H1 (cell line): ENCODE results near the gene CLEC16A. TPM values are rescaled to one million over a fixed set of nuclear protein-coding genes. Genes with fewer than 3 reads are reported as not detected.

ENCODE experiments used
- CBX5 ChIP-seq: fragments of 300-800, 300-1000 bp; sonication (generic); IDR thresholded peaks from 2 replicates; pipeline ENCODE4 v1.7.1; 2016; ENCODE audit warnings: antibody characterized with exemption, low read length, low read depth
- CHD2 ChIP-seq: IDR thresholded peaks from 2 replicates; pipeline ENCODE4 v1.6.1; 2012; ENCODE audit warnings: low read length, improper control_type of control experiment
- CREB1 ChIP-seq: IDR thresholded peaks from 2 replicates; pipeline ENCODE4 v1.6.1; 2012; ENCODE audit warnings: inconsistent platforms
- GABPA ChIP-seq: IDR thresholded peaks from 2 replicates; pipeline ENCODE4 v1.6.1; 2011; ENCODE audit warnings: mild to moderate bottlenecking, low read length, moderate library complexity, borderline replicate concordance; ENCODE audit not compliant: insufficient read depth
- SAP30 ChIP-seq: fragments of 300-600 bp; sonication (generic); IDR thresholded peaks from 2 replicates; pipeline ENCODE4 v1.7.1; 2012; ENCODE audit warnings: low read length, moderate library complexity, mild to moderate bottlenecking, inconsistent platforms; ENCODE audit not compliant: insufficient read depth, insufficient replicate concordance
- SIN3A ChIP-seq, 2 experiments: IDR thresholded peaks in 1 of 2; conservative IDR thresholded peaks in 1 of 2; 2 replicates each; pipeline ENCODE4 v1.6.1; 2011 to 2012; ENCODE audit warnings: low read length in 2 of 2, improper control_type of control experiment in 1 of 2, low read depth in 1 of 2, mild to moderate bottlenecking in 1 of 2
- TEAD4 ChIP-seq: IDR thresholded peaks from 2 replicates; pipeline ENCODE4 v1.6.1; 2012; ENCODE audit warnings: low read depth, low read length, inconsistent platforms, mixed read lengths
- polyA plus RNA-seq, 7 experiments: library from polyadenylated mRNA; depleted of rRNA in 3 of 7; stranded (reverse) in 5 of 7; unstranded in 2 of 7; fragments of >200 nt in 5 of 7; fragments of 200-250 nt in 2 of 7; gene quantifications; 1 replicate in 5 of 7; 2 replicates in 1 of 7; 4 replicates in 1 of 7; pipeline versions ENCODE4 v1.2.1 to v1.2.3, GENCODE V29; 2011 to 2013; ENCODE audit warnings: missing spikeins in 2 of 7, mixed read lengths in 2 of 7
- total RNA-seq: library from RNA; stranded (reverse); fragmentation: NEBNext Ultra II Directional; extraction: Animal tissue kit (Norgen Biotek cat#: 25700); gene quantifications from 2 replicates; pipeline ENCODE4 v1.2.1, GENCODE V29; 2021

CLEC16A gene
- total and polyA plus RNA-seq, 2 of the 8 experiments (the other 6 are each of a cell fraction or from before 2014, with no cell fraction given), result 7.6 to 19.3 TPM

DNA sequence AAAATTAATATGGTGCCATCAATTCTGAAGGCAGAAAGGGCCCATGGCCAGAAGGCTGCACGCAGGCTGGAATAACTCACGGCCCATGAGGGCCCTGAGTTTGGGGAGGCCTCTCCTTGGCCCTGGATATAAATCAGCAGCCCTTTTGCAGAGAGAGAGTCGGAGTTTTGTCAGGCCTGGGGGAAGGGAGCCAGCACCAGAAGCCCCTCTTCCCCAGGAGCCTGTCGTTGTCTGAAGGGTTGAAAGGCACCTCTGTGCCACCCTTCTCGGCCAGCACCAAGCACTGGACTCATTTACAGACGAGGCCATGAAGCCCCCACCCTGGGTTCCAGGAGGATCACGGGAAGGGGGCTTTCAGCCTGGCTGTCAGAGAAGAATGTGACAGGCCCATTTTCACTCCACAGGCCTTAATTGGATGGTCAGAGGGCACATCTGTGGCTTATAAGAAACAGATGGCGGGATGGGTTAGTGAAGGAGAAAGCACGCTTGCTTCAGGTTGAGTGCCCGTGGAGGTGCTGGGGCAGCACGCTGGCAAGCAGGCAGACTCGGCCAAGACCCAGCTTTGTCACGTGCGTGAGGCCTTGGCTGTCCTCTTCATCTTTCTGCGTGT is 140.6 kb downstream of the CLEC16A start (continued):
- TF ChIP-seq CBX5 (no peak), GABPA (no peak), CREB1 (no peak), TEAD4 (no peak), SAP30 (no peak), SIN3A (conservative IDR thresholded peaks at IDR 0.05 in 1 of 2, IDR thresholded peaks at IDR 0.05 in 1 of 2; ENCODE audit: low read depth in 1 of 2, low read length in 2 of 2) (no peak), CHD2 (no peak)
